GM19438 (cell line): ENCODE data around the gene HYOU1.
"Not testable (repeated sequence)": the region's sequence is repeated elsewhere in the genome, so short reads cannot be mapped to it uniquely, and the experiment has no call there.

Source experiments
- ATAC-seq: cut with Tn5 transposase; IDR thresholded peaks from one replicate; pipeline ENCODE4 v1.9.1; 2021; ENCODE audit warnings: low read depth; ENCODE audit not compliant: unreplicated experiment

Gene HYOU1

GRCh38 chr11:119057000-119057769, at the start of gene HYOU1:
TSS of gene HYOU1 (minus strand) at chr11:119057205. CDS start at chr11:119056160, 1,045 bp downstream.
- peak; percentile 88 for ATAC-seq

GRCh38 chr11:119103793-119104192, 46.8 kb upstream of the HYOU1 start:
- no peak for ATAC-seq

GRCh38 chr11:119103161-119103664, 46.2 kb upstream of the HYOU1 start:
- not testable (repeated sequence) for ATAC-seq

GRCh38 chr11:119101759-119102423, 44.9 kb upstream of the HYOU1 start, which contains the start of gene DPAGT1:
TSS of gene DPAGT1 (minus strand) at chr11:119101853. CDS start at chr11:119101655, 198 bp downstream.
- ATAC-seq: peak; percentile 63

- ATAC-seq: peak; percentile 14
These were observed 44.2 kb upstream of the HYOU1 start for GRCh38 chr11:119100994-119101758.

GRCh38 chr11:119100246-119100970, 43.4 kb upstream of the HYOU1 start:
- ATAC-seq: no peak

GRCh38 chr11:119099711-119100110, 42.7 kb upstream of the HYOU1 start:
- ATAC-seq: no peak

GRCh38 chr11:119095066-119095880, 38.3 kb upstream of the HYOU1 start:
- peak; percentile 78 for ATAC-seq

GRCh38 chr11:119094816-119095065, 37.7 kb upstream of the HYOU1 start:
- ATAC-seq: peak; percentile 32

- ATAC-seq: no peak
These were observed 37.2 kb upstream of the HYOU1 start for GRCh38 chr11:119093942-119094815.

- ATAC-seq: no peak
These were observed 36.2 kb upstream of the HYOU1 start for GRCh38 chr11:119092880-119093842.

GRCh38 chr11:119091966-119092879, 35.2 kb upstream of the HYOU1 start:
- no peak for ATAC-seq

GRCh38 chr11:119091178-119091577, 34.2 kb upstream of the HYOU1 start:
- ATAC-seq: no peak

- ATAC-seq: no peak
These were observed 32.3 kb upstream of the HYOU1 start for GRCh38 chr11:119089319-119089718.

- no peak for ATAC-seq
These were observed 31.4 kb upstream of the HYOU1 start for GRCh38 chr11:119088406-119088805.

GRCh38 chr11:119087747-119088241, 30.8 kb upstream of the HYOU1 start:
- ATAC-seq: no peak
